ENCODE data around the gene NHLRC3. TPM values are rescaled to one million over a fixed set of nuclear protein-coding genes. Genes with fewer than 3 reads are reported as not detected.

NHLRC3 gene
- total RNA-seq, 4 donors from 2014 or later, result 13.8 to 59.0 (median 26.6) TPM

GRCh38 chr13:39012608-39013007 is 25.6 kb upstream of the NHLRC3 start:
- no peaks in the 10 kb centered on the region for H3K27me3 ChIP-seq
- no peak for TF ChIP-seq POLR2A (IDR thresholded peaks at IDR 0.05)
- no peak for TF ChIP-seq CTCF (IDR thresholded peaks at IDR 0.05)
- H3K27ac ChIP-seq, result no peak overlapping the region
- no peak for DNase-seq
- intact Hi-C loops (cut with DNase I; ENCODE audit: low total_unique reads), result no loop called here
- H3K4me3 ChIP-seq, result no peak overlapping the region
- H3K36me3 ChIP-seq, result no peaks in the 10 kb centered on the region
- no peaks in the 10 kb centered on the region for H3K4me1 ChIP-seq
- no peaks in the 10 kb centered on the region for H3K9me3 ChIP-seq

GRCh38 chr13:39013462-39013861 is 24.8 kb upstream of the NHLRC3 start:
- Histone ChIP-seq H3K27me3 (no peaks in the 10 kb centered on the region), H3K9me3 (no peaks in the 10 kb centered on the region), H3K36me3 (no peaks in the 10 kb centered on the region), H3K4me1 (no peaks in the 10 kb centered on the region), H3K4me3 (no peak overlapping the region), H3K27ac (no peak overlapping the region)
- DNase-seq, result no peak
- intact Hi-C loops (cut with DNase I; ENCODE audit: low total_unique reads), result no loop called here
- TF ChIP-seq CTCF (IDR thresholded peaks at IDR 0.05) (no peak), POLR2A (IDR thresholded peaks at IDR 0.05) (no peak)

- TF ChIP-seq CTCF (IDR thresholded peaks at IDR 0.05), result no peak
- no peak for TF ChIP-seq POLR2A (IDR thresholded peaks at IDR 0.05)
- H3K4me1 ChIP-seq, result no peaks in the 10 kb centered on the region
- intact Hi-C loops (cut with DNase I; ENCODE audit: low total_unique reads), result no loop called here
- H3K27me3 ChIP-seq, result no peaks in the 10 kb centered on the region
- H3K27ac ChIP-seq, result no peak overlapping the region
- no peak overlapping the region for H3K4me3 ChIP-seq
- H3K36me3 ChIP-seq, result no peaks in the 10 kb centered on the region
- DNase-seq, result no peak
- H3K9me3 ChIP-seq, result no peaks in the 10 kb centered on the region
Measured at GRCh38 chr13:39016087-39016486, 22.2 kb upstream of the NHLRC3 start.

- no peaks in the 10 kb centered on the region for H3K4me1 ChIP-seq
- no peak for TF ChIP-seq CTCF (IDR thresholded peaks at IDR 0.05)
- no peak for TF ChIP-seq POLR2A (IDR thresholded peaks at IDR 0.05)
- intact Hi-C loops (cut with DNase I; ENCODE audit: low total_unique reads), result no loop called here
- H3K9me3 ChIP-seq, result no peaks in the 10 kb centered on the region
- no peaks in the 10 kb centered on the region for H3K36me3 ChIP-seq
- no peaks in the 10 kb centered on the region for H3K27me3 ChIP-seq
- H3K4me3 ChIP-seq, result no peak overlapping the region
- H3K27ac ChIP-seq, result no peak overlapping the region
- no peak for DNase-seq
Measured at GRCh38 chr13:39016787-39017186, 21.5 kb upstream of the NHLRC3 start.

GRCh38 chr13:39020853-39021462 is 17.3 kb upstream of the NHLRC3 start:
- no peaks in the 10 kb centered on the region for H3K9me3 ChIP-seq
- H3K4me3 ChIP-seq, result no peak overlapping the region
- DNase-seq, result no peak
- H3K27ac ChIP-seq, result no peak overlapping the region
- H3K4me1 ChIP-seq, result no peaks in the 10 kb centered on the region
- TF ChIP-seq CTCF (IDR thresholded peaks at IDR 0.05) (no peak), POLR2A (IDR thresholded peaks at IDR 0.05) (no peak)
- intact Hi-C loops (cut with DNase I; ENCODE audit: low total_unique reads), result no loop called here
- no peaks in the 10 kb centered on the region for H3K36me3 ChIP-seq
- H3K27me3 ChIP-seq, result no peaks in the 10 kb centered on the region
